Endothelial cell of umbilical vein (primary cell): ENCODE data around the gene FGF12.

Experiments
- EZH2 ChIP-seq: IDR thresholded peaks from 2 replicates; pipeline ENCODE4 v1.6.1; 2012; ENCODE audit warnings: borderline replicate concordance, low read depth, mild to moderate bottlenecking, moderate library complexity, low read length, inconsistent platforms; ENCODE audit not compliant: severe bottlenecking
- FOS ChIP-seq: IDR thresholded peaks from 2 replicates; pipeline ENCODE4 v1.6.1; 2011; ENCODE audit warnings: mild to moderate bottlenecking, low read length, moderate library complexity, borderline replicate concordance; ENCODE audit not compliant: insufficient read depth
- GATA2 ChIP-seq: IDR thresholded peaks from 2 replicates; pipeline ENCODE4 v1.7.0; 2011; ENCODE audit warnings: low read depth, mild to moderate bottlenecking, moderate library complexity, mixed read lengths, low read length; ENCODE audit not compliant: insufficient read length, insufficient read depth
- JUN ChIP-seq: IDR thresholded peaks from 2 replicates; pipeline ENCODE4 v1.6.1; 2011; ENCODE audit warnings: borderline replicate concordance, low read depth; ENCODE audit not compliant: insufficient read length, insufficient read depth
- MYC ChIP-seq: IDR thresholded peaks from one replicate; pipeline ENCODE4 v1.6.1; 2011; ENCODE audit warnings: mild to moderate bottlenecking, low read depth, low read length
- POLR2A ChIP-seq: IDR thresholded peaks from 2 replicates; pipeline ENCODE4 v1.6.1; 2012; ENCODE audit warnings: low read depth, mild to moderate bottlenecking, control low read depth, low read length
- POLR2AphosphoS5 ChIP-seq: IDR thresholded peaks from 2 replicates; pipeline ENCODE4 v1.6.1; 2012; ENCODE audit warnings: low read depth, mild to moderate bottlenecking, control low read depth, low read length, moderate library complexity; ENCODE audit not compliant: insufficient read depth
- TF ChIP-seq, protein P1 (sequence below), 2 donors: IDR thresholded peaks; 1 replicate in 1 of 2; 2 replicates in 1 of 2; pipeline ENCODE4 v1.5.1; 2011; ENCODE audit warnings: low read length in 2 of 2, mild to moderate bottlenecking in 2 of 2, moderate library complexity in 2 of 2, control low read depth in 1 of 2, inconsistent platforms in 1 of 2, low read depth in 1 of 2; ENCODE audit not compliant: insufficient read depth in 1 of 2; ENCODE audit errors: extremely low read depth in 1 of 2
- TF ChIP-seq, protein P2 (sequence below): IDR thresholded peaks from 2 replicates; pipeline ENCODE4 v1.6.1; 2011; ENCODE audit not compliant: insufficient read depth, insufficient read length

DNA sequence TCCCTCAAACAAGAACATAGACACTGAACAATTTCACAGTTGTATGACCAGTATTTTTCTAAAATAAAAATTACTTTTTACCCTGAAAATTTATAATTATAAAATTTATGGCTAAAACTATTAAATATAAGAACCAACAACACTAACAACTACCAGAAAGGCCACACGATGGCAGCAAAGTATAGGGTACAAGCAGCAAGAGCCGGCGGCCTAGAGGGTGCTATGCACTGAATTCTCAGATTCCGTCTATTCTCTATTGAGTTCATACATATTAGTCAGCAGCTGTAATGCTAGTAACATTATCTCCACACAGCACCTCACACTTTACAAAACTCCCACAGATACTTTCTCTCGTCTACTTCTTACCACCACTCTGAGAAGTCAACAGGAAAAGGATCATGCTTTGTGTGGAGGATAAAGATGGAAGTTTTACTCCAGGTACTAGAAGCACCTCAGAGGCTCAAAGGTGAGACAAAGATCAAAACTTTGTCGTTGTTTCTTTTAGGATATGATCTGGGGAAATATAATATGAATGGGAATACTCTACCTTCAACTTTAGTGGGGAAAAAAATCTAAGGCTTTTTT is 160.5 kb downstream of the FGF12 start:
- TF ChIP-seq, protein P1, sequence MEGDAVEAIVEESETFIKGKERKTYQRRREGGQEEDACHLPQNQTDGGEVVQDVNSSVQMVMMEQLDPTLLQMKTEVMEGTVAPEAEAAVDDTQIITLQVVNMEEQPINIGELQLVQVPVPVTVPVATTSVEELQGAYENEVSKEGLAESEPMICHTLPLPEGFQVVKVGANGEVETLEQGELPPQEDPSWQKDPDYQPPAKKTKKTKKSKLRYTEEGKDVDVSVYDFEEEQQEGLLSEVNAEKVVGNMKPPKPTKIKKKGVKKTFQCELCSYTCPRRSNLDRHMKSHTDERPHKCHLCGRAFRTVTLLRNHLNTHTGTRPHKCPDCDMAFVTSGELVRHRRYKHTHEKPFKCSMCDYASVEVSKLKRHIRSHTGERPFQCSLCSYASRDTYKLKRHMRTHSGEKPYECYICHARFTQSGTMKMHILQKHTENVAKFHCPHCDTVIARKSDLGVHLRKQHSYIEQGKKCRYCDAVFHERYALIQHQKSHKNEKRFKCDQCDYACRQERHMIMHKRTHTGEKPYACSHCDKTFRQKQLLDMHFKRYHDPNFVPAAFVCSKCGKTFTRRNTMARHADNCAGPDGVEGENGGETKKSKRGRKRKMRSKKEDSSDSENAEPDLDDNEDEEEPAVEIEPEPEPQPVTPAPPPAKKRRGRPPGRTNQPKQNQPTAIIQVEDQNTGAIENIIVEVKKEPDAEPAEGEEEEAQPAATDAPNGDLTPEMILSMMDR (IDR thresholded peaks at IDR 0.05; ENCODE audit: extremely low read depth in 1 of 2, insufficient read depth in 1 of 2, low read depth in 1 of 2, low read length in 2 of 2) = peak; percentile 52
- TF ChIP-seq EZH2 = no peak
- TF ChIP-seq POLR2A = no peak
- TF ChIP-seq MYC = no peak
- no peak for TF ChIP-seq POLR2AphosphoS5
- TF ChIP-seq JUN = no peak
- TF ChIP-seq FOS = no peak
- TF ChIP-seq, protein P2, sequence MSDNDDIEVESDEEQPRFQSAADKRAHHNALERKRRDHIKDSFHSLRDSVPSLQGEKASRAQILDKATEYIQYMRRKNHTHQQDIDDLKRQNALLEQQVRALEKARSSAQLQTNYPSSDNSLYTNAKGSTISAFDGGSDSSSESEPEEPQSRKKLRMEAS = no peak
- no peak for TF ChIP-seq GATA2
